ENCODE measurements around the gene HOXD11. TPM values are rescaled to one million over a fixed set of nuclear protein-coding genes. Genes with fewer than 3 reads are reported as not detected.

Gene HOXD11
- total and polyA plus RNA-seq, 2 experiments from 2014 or later, result not detected

DNA sequence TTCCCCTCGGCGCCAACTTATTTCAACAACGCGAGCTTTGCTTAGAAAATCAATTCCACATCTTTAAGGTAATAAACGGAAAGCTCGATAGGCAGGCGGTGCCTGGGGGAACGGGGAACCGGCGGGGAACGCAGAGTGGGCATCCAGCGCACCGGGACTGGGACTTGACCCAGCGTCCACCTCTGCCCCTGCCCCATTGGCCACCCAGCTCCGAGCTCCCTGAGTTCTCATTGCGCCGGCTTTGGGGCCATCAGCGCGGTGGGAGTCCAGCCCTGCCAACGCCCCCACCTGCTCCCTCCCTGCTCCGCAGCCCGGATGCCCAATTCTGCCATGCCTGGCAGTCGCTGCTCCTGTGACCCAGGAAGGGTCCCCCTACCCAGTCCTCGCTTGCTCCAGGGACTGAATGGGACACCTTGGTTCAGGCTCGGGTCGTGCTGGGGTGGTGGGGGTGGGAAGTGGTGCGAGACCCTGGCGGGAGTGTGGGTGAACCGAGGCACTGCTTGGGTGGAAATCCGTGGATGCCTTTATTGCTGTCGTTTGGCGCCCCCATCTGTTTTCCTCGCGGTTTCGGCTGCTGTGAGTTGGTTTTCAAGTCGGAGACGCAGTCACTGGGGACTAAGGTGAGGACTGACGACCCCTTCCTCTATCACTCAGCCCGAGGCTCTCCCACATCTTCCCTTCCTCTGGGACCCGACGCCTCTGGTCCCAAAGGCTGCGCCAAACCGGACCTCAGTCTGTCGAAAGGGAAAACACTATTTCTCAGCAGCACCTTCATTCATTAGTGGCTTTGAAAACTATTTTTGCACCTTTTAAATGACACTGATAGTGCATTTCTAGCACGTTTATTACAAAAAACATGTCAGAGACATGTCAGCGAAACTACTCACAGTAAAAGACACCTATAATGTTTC, 21.0 kb upstream of the HOXD11 start:
- Mint-ChIP-seq H3K4me1 (peaks cover 34% of the 10 kb centered on the region), H3K4me3 (peak overlapping the region; percentile 57), H3K27me3 (ENCODE audit: insufficient read depth, low read depth, poor library complexity) (peaks cover 100% of the 10 kb centered on the region), H3K36me3 (ENCODE audit: low read depth) (peaks cover 3% of the 10 kb centered on the region; the same call in 1 of the 3 replicates), H3K27ac (no peak overlapping the region), H3K9me3 (peaks cover 12% of the 10 kb centered on the region; the same call in 2 of the 3 replicates)
- Histone ChIP-seq H3K27ac (ENCODE audit: low read depth) (no peak overlapping the region), H3K36me3 (ENCODE audit: insufficient read depth) (no peaks in the 10 kb centered on the region), H3K9me2 (ENCODE audit: insufficient read depth) (no peaks in the 10 kb centered on the region), H3K4me2 (peak overlapping the region; percentile 81), H2AFZ (no peak overlapping the region), H3K79me2 (replicated peaks; ENCODE audit: insufficient read depth) (no peaks in the 10 kb centered on the region), H3K27me3 (ENCODE audit: insufficient read depth) (peaks cover 100% of the 10 kb centered on the region), H3K4me1 (ENCODE audit: insufficient read depth) (peaks cover 58% of the 10 kb centered on the region), H4K20me1 (replicated peaks; ENCODE audit: insufficient read depth) (peaks cover 50% of the 10 kb centered on the region), H3K4me3 (peak overlapping the region; percentile 49), H3F3A (replicated peaks; ENCODE audit: low read depth) (peaks cover 39% of the 10 kb centered on the region)
- TF ChIP-seq EZH2 (IDR thresholded peaks at IDR 0.05; ENCODE audit: low read depth, unreplicated experiment), result peak; percentile 80
- TF ChIP-seq, protein P1, sequence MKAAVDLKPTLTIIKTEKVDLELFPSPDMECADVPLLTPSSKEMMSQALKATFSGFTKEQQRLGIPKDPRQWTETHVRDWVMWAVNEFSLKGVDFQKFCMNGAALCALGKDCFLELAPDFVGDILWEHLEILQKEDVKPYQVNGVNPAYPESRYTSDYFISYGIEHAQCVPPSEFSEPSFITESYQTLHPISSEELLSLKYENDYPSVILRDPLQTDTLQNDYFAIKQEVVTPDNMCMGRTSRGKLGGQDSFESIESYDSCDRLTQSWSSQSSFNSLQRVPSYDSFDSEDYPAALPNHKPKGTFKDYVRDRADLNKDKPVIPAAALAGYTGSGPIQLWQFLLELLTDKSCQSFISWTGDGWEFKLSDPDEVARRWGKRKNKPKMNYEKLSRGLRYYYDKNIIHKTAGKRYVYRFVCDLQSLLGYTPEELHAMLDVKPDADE (IDR thresholded peaks at IDR 0.05), result no peak
- TF ChIP-seq, protein P2, sequence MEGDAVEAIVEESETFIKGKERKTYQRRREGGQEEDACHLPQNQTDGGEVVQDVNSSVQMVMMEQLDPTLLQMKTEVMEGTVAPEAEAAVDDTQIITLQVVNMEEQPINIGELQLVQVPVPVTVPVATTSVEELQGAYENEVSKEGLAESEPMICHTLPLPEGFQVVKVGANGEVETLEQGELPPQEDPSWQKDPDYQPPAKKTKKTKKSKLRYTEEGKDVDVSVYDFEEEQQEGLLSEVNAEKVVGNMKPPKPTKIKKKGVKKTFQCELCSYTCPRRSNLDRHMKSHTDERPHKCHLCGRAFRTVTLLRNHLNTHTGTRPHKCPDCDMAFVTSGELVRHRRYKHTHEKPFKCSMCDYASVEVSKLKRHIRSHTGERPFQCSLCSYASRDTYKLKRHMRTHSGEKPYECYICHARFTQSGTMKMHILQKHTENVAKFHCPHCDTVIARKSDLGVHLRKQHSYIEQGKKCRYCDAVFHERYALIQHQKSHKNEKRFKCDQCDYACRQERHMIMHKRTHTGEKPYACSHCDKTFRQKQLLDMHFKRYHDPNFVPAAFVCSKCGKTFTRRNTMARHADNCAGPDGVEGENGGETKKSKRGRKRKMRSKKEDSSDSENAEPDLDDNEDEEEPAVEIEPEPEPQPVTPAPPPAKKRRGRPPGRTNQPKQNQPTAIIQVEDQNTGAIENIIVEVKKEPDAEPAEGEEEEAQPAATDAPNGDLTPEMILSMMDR (conservative IDR thresholded peaks at IDR 0.05; ENCODE audit: low read depth in 2 of 2), result peak; percentile 69 to 72
- TF ChIP-seq EZH2phosphoT487 (IDR thresholded peaks at IDR 0.05; ENCODE audit: unreplicated experiment), result peak; percentile 50
- ATAC-seq, result peak; percentile 6
- peak; percentile 75 for DNase-seq (ENCODE audit: low spot score)

DNA sequence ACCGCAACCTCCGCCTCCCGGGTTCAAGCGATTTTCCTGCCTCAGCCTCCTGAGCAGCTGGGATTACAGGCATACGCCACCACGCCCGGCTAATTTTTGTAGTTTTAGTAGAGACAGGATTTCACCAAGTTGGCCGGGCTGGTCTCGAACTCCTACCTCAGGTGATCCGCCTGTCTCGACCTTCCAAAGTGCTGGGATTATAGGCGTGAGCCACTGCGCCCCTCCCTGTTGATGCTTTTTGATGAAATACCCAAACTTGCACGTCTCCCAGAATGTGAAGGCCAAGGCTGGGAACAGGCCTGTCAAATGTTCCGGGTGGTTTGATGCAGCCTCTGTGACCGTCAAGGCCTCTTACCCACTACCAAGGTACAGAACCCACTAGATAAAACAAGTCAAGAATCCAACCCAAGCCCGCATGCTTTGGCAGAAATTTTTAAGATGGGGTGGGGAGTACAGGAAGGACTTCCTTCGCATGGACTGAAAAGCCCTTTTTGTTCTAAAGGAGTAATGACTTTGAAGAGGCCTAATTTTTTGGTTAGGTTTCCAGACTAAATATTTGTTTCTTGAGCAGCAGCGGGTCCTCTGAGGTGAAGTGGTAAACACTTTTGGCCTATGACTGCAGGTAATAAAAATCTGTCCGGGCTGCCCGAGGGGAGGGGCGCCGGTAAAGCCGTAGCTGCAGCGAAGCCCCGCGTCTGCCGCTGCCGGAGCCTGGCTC, 19.6 kb upstream of the HOXD11 start:
- H3K9me2 ChIP-seq (ENCODE audit: insufficient read depth), result no peaks in the 10 kb centered on the region
- peaks cover 10% of the 10 kb centered on the region; the same call in 2 of the 3 replicates for H3K9me3 Mint-ChIP-seq
- peaks cover 47% of the 10 kb centered on the region for H4K20me1 ChIP-seq (replicated peaks; ENCODE audit: insufficient read depth)
- peaks cover 99% of the 10 kb centered on the region for H3K27me3 ChIP-seq (ENCODE audit: insufficient read depth)
- H3K79me2 ChIP-seq (replicated peaks; ENCODE audit: insufficient read depth), result no peaks in the 10 kb centered on the region
- no peak for DNase-seq (ENCODE audit: low spot score)
- H3K27ac Mint-ChIP-seq, result no peak overlapping the region
- peaks cover 48% of the 10 kb centered on the region for H3F3A ChIP-seq (replicated peaks; ENCODE audit: low read depth)
- H3K36me3 ChIP-seq (ENCODE audit: insufficient read depth), result no peaks in the 10 kb centered on the region
- no peak for ATAC-seq
- peak; percentile 88 for TF ChIP-seq EZH2 (IDR thresholded peaks at IDR 0.05; ENCODE audit: low read depth, unreplicated experiment)
- TF ChIP-seq, protein P3, sequence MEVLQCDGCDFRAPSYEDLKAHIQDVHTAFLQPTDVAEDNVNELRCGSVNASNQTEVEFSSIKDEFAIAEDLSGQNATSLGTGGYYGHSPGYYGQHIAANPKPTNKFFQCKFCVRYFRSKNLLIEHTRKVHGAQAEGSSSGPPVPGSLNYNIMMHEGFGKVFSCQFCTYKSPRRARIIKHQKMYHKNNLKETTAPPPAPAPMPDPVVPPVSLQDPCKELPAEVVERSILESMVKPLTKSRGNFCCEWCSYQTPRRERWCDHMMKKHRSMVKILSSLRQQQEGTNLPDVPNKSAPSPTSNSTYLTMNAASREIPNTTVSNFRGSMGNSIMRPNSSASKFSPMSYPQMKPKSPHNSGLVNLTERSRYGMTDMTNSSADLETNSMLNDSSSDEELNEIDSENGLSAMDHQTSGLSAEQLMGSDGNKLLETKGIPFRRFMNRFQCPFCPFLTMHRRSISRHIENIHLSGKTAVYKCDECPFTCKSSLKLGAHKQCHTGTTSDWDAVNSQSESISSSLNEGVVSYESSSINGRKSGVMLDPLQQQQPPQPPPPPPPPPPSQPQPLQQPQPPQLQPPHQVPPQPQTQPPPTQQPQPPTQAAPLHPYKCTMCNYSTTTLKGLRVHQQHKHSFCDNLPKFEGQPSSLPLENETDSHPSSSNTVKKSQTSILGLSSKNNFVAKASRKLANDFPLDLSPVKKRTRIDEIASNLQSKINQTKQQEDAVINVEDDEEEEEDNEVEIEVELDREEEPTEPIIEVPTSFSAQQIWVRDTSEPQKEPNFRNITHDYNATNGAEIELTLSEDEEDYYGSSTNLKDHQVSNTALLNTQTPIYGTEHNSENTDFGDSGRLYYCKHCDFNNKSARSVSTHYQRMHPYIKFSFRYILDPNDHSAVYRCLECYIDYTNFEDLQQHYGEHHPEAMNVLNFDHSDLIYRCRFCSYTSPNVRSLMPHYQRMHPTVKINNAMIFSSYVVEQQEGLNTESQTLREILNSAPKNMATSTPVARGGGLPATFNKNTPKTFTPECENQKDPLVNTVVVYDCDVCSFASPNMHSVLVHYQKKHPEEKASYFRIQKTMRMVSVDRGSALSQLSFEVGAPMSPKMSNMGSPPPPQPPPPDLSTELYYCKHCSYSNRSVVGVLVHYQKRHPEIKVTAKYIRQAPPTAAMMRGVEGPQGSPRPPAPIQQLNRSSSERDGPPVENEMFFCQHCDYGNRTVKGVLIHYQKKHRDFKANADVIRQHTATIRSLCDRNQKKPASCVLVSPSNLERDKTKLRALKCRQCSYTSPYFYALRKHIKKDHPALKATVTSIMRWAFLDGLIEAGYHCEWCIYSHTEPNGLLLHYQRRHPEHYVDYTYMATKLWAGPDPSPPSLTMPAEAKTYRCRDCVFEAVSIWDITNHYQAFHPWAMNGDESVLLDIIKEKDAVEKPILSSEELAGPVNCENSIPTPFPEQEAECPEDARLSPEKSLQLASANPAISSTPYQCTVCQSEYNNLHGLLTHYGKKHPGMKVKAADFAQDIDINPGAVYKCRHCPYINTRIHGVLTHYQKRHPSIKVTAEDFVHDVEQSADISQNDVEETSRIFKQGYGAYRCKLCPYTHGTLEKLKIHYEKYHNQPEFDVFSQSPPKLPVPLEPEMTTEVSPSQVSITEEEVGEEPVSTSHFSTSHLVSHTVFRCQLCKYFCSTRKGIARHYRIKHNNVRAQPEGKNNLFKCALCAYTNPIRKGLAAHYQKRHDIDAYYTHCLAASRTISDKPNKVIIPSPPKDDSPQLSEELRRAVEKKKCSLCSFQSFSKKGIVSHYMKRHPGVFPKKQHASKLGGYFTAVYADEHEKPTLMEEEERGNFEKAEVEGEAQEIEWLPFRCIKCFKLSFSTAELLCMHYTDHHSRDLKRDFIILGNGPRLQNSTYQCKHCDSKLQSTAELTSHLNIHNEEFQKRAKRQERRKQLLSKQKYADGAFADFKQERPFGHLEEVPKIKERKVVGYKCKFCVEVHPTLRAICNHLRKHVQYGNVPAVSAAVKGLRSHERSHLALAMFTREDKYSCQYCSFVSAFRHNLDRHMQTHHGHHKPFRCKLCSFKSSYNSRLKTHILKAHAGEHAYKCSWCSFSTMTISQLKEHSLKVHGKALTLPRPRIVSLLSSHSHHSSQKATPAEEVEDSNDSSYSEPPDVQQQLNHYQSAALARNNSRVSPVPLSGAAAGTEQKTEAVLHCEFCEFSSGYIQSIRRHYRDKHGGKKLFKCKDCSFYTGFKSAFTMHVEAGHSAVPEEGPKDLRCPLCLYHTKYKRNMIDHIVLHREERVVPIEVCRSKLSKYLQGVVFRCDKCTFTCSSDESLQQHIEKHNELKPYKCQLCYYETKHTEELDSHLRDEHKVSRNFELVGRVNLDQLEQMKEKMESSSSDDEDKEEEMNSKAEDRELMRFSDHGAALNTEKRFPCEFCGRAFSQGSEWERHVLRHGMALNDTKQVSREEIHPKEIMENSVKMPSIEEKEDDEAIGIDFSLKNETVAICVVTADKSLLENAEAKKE (CRISPR knock-in tag; IDR thresholded peaks at IDR 0.05), result no peak
- peaks cover 49% of the 10 kb centered on the region for H3K4me1 ChIP-seq (ENCODE audit: insufficient read depth)
- no peak overlapping the region for H3K27ac ChIP-seq (ENCODE audit: low read depth)
- H3K4me1 Mint-ChIP-seq, result peaks cover 39% of the 10 kb centered on the region
- H3K4me3 Mint-ChIP-seq, result peak overlapping the region; percentile 70; the same call in 2 of the 3 replicates
- no peak overlapping the region; the same call in 1 of the 2 replicates for H2AFZ ChIP-seq
- peak overlapping the region; percentile 81 for H3K4me2 ChIP-seq
- peaks cover 98% of the 10 kb centered on the region for H3K27me3 Mint-ChIP-seq (ENCODE audit: insufficient read depth, low read depth, poor library complexity)
- peak overlapping the region; percentile 50 for H3K4me3 ChIP-seq
- H3K36me3 Mint-ChIP-seq (ENCODE audit: low read depth), result no peaks in the 10 kb centered on the region
